HG03520 (cell line): Measurements from ENCODE around the gene ZFP36L2.
A peak's percentile ranks its signal among the peaks of the same experiment; 100 is the strongest.

ENCODE experiments used
- ATAC-seq: cut with Tn5 transposase; IDR thresholded peaks from one replicate; pipeline ENCODE4 v1.9.1; 2021; ENCODE audit warnings: mild to moderate bottlenecking, moderate library complexity; ENCODE audit not compliant: unreplicated experiment

The ZFP36L2 gene

GRCh38 chr2:43248621-43249020 lies 22.2 kb upstream of the ZFP36L2 start:
- no peak for ATAC-seq

- no peak for ATAC-seq
Observed at GRCh38 chr2:43246641-43247040, 20.2 kb upstream of the ZFP36L2 start.

- no peak for ATAC-seq
Observed at GRCh38 chr2:43241558-43241957, 15.2 kb upstream of the ZFP36L2 start.

GRCh38 chr2:43240766-43241150 lies 14.4 kb upstream of the ZFP36L2 start:
- no peak for ATAC-seq

- no peak for ATAC-seq
Observed at GRCh38 chr2:43239981-43240765, 13.8 kb upstream of the ZFP36L2 start.

- no peak for ATAC-seq
Observed at GRCh38 chr2:43238813-43239212, 12.4 kb upstream of the ZFP36L2 start.

GRCh38 chr2:43238176-43238575 lies 11.8 kb upstream of the ZFP36L2 start:
- no peak for ATAC-seq

- no peak for ATAC-seq
Observed at GRCh38 chr2:43233218-43234212, 7.1 kb upstream of the ZFP36L2 start.

- ATAC-seq: no peak
Observed at GRCh38 chr2:43230951-43231827, 4.8 kb upstream of the ZFP36L2 start.

GRCh38 chr2:43230351-43230885 lies 4.0 kb upstream of the ZFP36L2 start:
- ATAC-seq: no peak

- no peak for ATAC-seq
Observed at GRCh38 chr2:43228756-43229659, 2.6 kb upstream of the ZFP36L2 start.

GRCh38 chr2:43228321-43228751 lies 1.9 kb upstream of the ZFP36L2 start:
- ATAC-seq: no peak

- ATAC-seq: no peak
Observed at GRCh38 chr2:43227830-43228281, 1.4 kb upstream of the ZFP36L2 start.

GRCh38 chr2:43226955-43227829 lies 786 bp upstream of the ZFP36L2 start:
- ATAC-seq: peak; percentile 14

- ATAC-seq: peak; percentile 26
Observed at GRCh38 chr2:43225788-43226557, 433 bp downstream of the ZFP36L2 start.

- ATAC-seq: no peak
Observed at GRCh38 chr2:43225093-43225787, 1.2 kb downstream of the ZFP36L2 start.

GRCh38 chr2:43224571-43225092 lies 1.8 kb downstream of the ZFP36L2 start:
- no peak for ATAC-seq
